G401 (cell line): ENCODE measurements around the gene UMAD1. TPM values are rescaled to one million over a fixed set of nuclear protein-coding genes. Genes with fewer than 3 reads are reported as not detected.

Experiments used
- DNase-seq: peaks from one replicate; pipeline ENCODE4 v3.0.0-alpha.2; 2015; ENCODE audit warnings: low spot score
- in situ Hi-C: cut with HindIII; loops from 2 replicates; pipeline ENCODE4 v1.10.0; 2016; ENCODE audit warnings: low sequenced_read_pairs, mixed read lengths
- total RNA-seq: library from RNA; depleted of rRNA; stranded (reverse); fragments of >200 nt; shearing (Covaris generic); gene quantifications from 2 replicates; pipeline ENCODE4 v1.2.3, GENCODE V29; 2014; rRNA removed

The UMAD1 gene
- 29.3 and 42.3 TPM in 2 replicates for total RNA-seq

- in situ Hi-C loops: no loop called here
- peak; percentile 100 for DNase-seq
Observed at GRCh38 chr7:7640221-7641128, at the start of gene UMAD1. UMAD1 (plus strand) TSS chr7:7640752; CDS start chr7:7673372, 32,620 bp downstream.

- DNase-seq: peak; percentile 33
- in situ Hi-C loops: no loop called here
Observed at GRCh38 chr7:7595451-7595850, 45.1 kb upstream of the UMAD1 start.

- in situ Hi-C loops: no loop called here
- DNase-seq: no peak
Observed at GRCh38 chr7:7596176-7596575, 44.4 kb upstream of the UMAD1 start.

- in situ Hi-C loops: no loop called here
Observed at GRCh38 chr7:7607010-7607409, 33.5 kb upstream of the UMAD1 start.

GRCh38 chr7:7609330-7609729 is 31.2 kb upstream of the UMAD1 start:
- in situ Hi-C loops: no loop called here
- DNase-seq: no peak

More at GRCh38 chr7:7607010-7607409, 33.5 kb upstream of the UMAD1 start:
- DNase-seq: no peak

- in situ Hi-C loops: no loop called here
- no peak for DNase-seq
Observed at GRCh38 chr7:7612519-7612918, 28.0 kb upstream of the UMAD1 start.

- no peak for DNase-seq
- in situ Hi-C loops: no loop called here
Observed at GRCh38 chr7:7613210-7613609, 27.3 kb upstream of the UMAD1 start.

GRCh38 chr7:7614018-7614741 is 26.4 kb upstream of the UMAD1 start:
- in situ Hi-C loops: no loop called here
- DNase-seq: no peak

- in situ Hi-C loops: no loop called here
- DNase-seq: no peak
Observed at GRCh38 chr7:7617550-7617949, 23.0 kb upstream of the UMAD1 start.

GRCh38 chr7:7618410-7618809 is 22.1 kb upstream of the UMAD1 start:
- in situ Hi-C loops: no loop called here
- no peak for DNase-seq

GRCh38 chr7:7620236-7620635 is 20.3 kb upstream of the UMAD1 start:
- in situ Hi-C loops: no loop called here
- DNase-seq: no peak

GRCh38 chr7:7620644-7621210 is 19.8 kb upstream of the UMAD1 start:
- in situ Hi-C loops: no loop called here
- no peak for DNase-seq

GRCh38 chr7:7628476-7628875 is 12.1 kb upstream of the UMAD1 start:
- DNase-seq: no peak
- in situ Hi-C loops: no loop called here

GRCh38 chr7:7630626-7631329 is 9.8 kb upstream of the UMAD1 start:
- DNase-seq: no peak
- in situ Hi-C loops: no loop called here

- in situ Hi-C loops: no loop called here
- no peak for DNase-seq
Observed at GRCh38 chr7:7639421-7639820, 1.1 kb upstream of the UMAD1 start.

GRCh38 chr7:7639847-7640220 is 718 bp upstream of the UMAD1 start:
- DNase-seq: peak; percentile 59
- in situ Hi-C loops: no loop called here

- in situ Hi-C loops: no loop called here
- DNase-seq: no peak
Observed at GRCh38 chr7:7641129-7641663, 644 bp downstream of the UMAD1 start.

GRCh38 chr7:7642081-7642480 is 1.5 kb downstream of the UMAD1 start:
- in situ Hi-C loops: no loop called here
- peak; percentile 9 for DNase-seq

GRCh38 chr7:7647495-7648036 is 7.0 kb downstream of the UMAD1 start:
- no peak for DNase-seq
- in situ Hi-C loops: no loop called here
